H1 (cell line): Measurements from ENCODE around the gene CCDC127. TPM values are rescaled to one million over a fixed set of nuclear protein-coding genes. Genes with fewer than 3 reads are reported as not detected.

Experiments used
- BCL11A ChIP-seq, 2 experiments: IDR thresholded peaks; one replicate each; pipeline ENCODE4 v1.6.1; 2011; ENCODE audit warnings: low read depth in 2 of 2, low read length in 2 of 2, mild to moderate bottlenecking in 2 of 2
- CHD7 ChIP-seq: fragments of 300-600 bp; sonication (generic); IDR thresholded peaks from 2 replicates; pipeline ENCODE4 v1.7.1; 2012; ENCODE audit warnings: low read length, moderate library complexity, mild to moderate bottlenecking, inconsistent platforms; ENCODE audit not compliant: insufficient replicate concordance
- KDM4A ChIP-seq: IDR thresholded peaks from one replicate; pipeline ENCODE4 v1.7.1; 2012; ENCODE audit warnings: low read depth, mild to moderate bottlenecking, moderate library complexity, low read length, inconsistent platforms; ENCODE audit not compliant: severe bottlenecking
- NRF1 ChIP-seq: IDR thresholded peaks from 2 replicates; pipeline ENCODE4 v1.6.1; 2011; ENCODE audit warnings: mild to moderate bottlenecking, low read depth, low read length, improper control_type of control experiment
- TCF12 ChIP-seq: IDR thresholded peaks from 2 replicates; pipeline ENCODE4 v1.6.1; 2011; ENCODE audit warnings: low read depth, mild to moderate bottlenecking, low read length
- polyA plus RNA-seq, 7 experiments: library from polyadenylated mRNA; depleted of rRNA in 3 of 7; stranded (reverse) in 5 of 7; unstranded in 2 of 7; fragments of >200 nt in 5 of 7; fragments of 200-250 nt in 2 of 7; gene quantifications; 1 replicate in 5 of 7; 2 replicates in 1 of 7; 4 replicates in 1 of 7; pipeline versions ENCODE4 v1.2.1 to v1.2.3, GENCODE V29; 2011 to 2013; ENCODE audit warnings: missing spikeins in 2 of 7, mixed read lengths in 2 of 7
- total RNA-seq: library from RNA; stranded (reverse); fragmentation: NEBNext Ultra II Directional; extraction: Animal tissue kit (Norgen Biotek cat#: 25700); gene quantifications from 2 replicates; pipeline ENCODE4 v1.2.1, GENCODE V29; 2021

Gene CCDC127
- total and polyA plus RNA-seq, 2 of the 8 experiments (the other 6 are each of a cell fraction or from before 2014, with no cell fraction given) = 2.9 to 8.0 TPM

- TF ChIP-seq BCL11A (IDR thresholded peaks at IDR 0.05; ENCODE audit: low read depth in 2 of 2, low read length in 2 of 2) (no peak), TCF12 (no peak), NRF1 (no peak), CHD7 (no peak), KDM4A (no peak)
- TF ChIP-seq, all 59 proteins: peak for 0
These were observed 55.8 kb downstream of the CCDC127 start (continued) for GRCh38 chr5:162190-162564.
